SK-N-SH treated with all-trans-retinoic acid at 6 μM for 48 hours (cell line): ENCODE measurements around the gene LRPPRC.

Experiments
- ATAC-seq: fragments of 200-7000 bp; cut with Tn5 transposase; 3 replicates; pipeline ENCODE4 v1.9.1; 2020; ENCODE audit warnings: mild to moderate bottlenecking, moderate library complexity
- BACH2 ChIP-seq: fragments of 250-450 bp; sonication (Bioruptor Pico); IDR thresholded peaks from 2 replicates; pipeline ENCODE4 v1.9.0; 2021; ENCODE audit warnings: mild to moderate bottlenecking, borderline replicate concordance
- CSRNP3 ChIP-seq: fragments of 250-450 bp; sonication (Bioruptor Pico); IDR thresholded peaks from 2 replicates; pipeline ENCODE4 v1.5.1; 2021; ENCODE audit warnings: mild to moderate bottlenecking, moderate library complexity
- ESRRG ChIP-seq: fragments of 250-450 bp; sonication (Bioruptor Pico); IDR thresholded peaks from 2 replicates; pipeline ENCODE4 v1.6.1; 2021; ENCODE audit warnings: mild to moderate bottlenecking
- GLIS3 ChIP-seq: fragments of 250-450 bp; sonication (Bioruptor Pico); IDR thresholded peaks from 2 replicates; pipeline ENCODE4 v1.5.0; 2020; ENCODE audit warnings: mild to moderate bottlenecking, moderate library complexity
- OSR1 ChIP-seq: fragments of 250-450 bp; sonication (Bioruptor Pico); IDR thresholded peaks from 2 replicates; pipeline ENCODE4 v1.8.0; 2022; ENCODE audit warnings: moderate library complexity, mild to moderate bottlenecking, inconsistent platforms
- POU6F1 ChIP-seq: fragments of 250-450 bp; sonication (Bioruptor Pico); IDR thresholded peaks from 2 replicates; pipeline ENCODE4 v1.8.0; 2021; ENCODE audit warnings: low read depth, mild to moderate bottlenecking, moderate library complexity, borderline replicate concordance
- PPARA ChIP-seq: fragments of 250-450 bp; sonication (Bioruptor Pico); IDR thresholded peaks from 2 replicates; pipeline ENCODE4 v1.5.0; 2020; ENCODE audit warnings: mild to moderate bottlenecking, borderline replicate concordance
- RARB ChIP-seq: fragments of 250-450 bp; sonication (Bioruptor Pico); IDR thresholded peaks from 2 replicates; pipeline ENCODE4 v1.8.0; 2021; ENCODE audit warnings: mild to moderate bottlenecking, moderate library complexity
- SNAI2 ChIP-seq: fragments of 250-450 bp; sonication (Bioruptor Pico); IDR thresholded peaks from 2 replicates; pipeline ENCODE4 v1.5.0; 2020; ENCODE audit warnings: mild to moderate bottlenecking, moderate library complexity
- TCF4 ChIP-seq: fragments of 250-450 bp; sonication (Bioruptor Pico); IDR thresholded peaks from 2 replicates; pipeline ENCODE4 v1.8.0; 2021; ENCODE audit warnings: mild to moderate bottlenecking, moderate library complexity, borderline replicate concordance
- TOX ChIP-seq: fragments of 250-450 bp; sonication (Bioruptor Pico); IDR thresholded peaks from 2 replicates; pipeline ENCODE4 v1.8.0; 2021; ENCODE audit warnings: mild to moderate bottlenecking, moderate library complexity, borderline replicate concordance
- TSHZ2 ChIP-seq: fragments of 250-450 bp; sonication (Bioruptor Pico); IDR thresholded peaks from 2 replicates; pipeline ENCODE4 v1.5.0; 2020; ENCODE audit warnings: mild to moderate bottlenecking, moderate library complexity
- ZC3H10 ChIP-seq: fragments of 250-450 bp; sonication (Bioruptor Pico); IDR thresholded peaks from 2 replicates; pipeline ENCODE4 v1.5.1; 2021; ENCODE audit warnings: mild to moderate bottlenecking, moderate library complexity
- ZFP3 ChIP-seq: fragments of 250-450 bp; sonication (Bioruptor Pico); IDR thresholded peaks from 2 replicates; pipeline ENCODE4 v1.5.0; 2020; ENCODE audit warnings: mild to moderate bottlenecking, moderate library complexity
- ZFP30 ChIP-seq: fragments of 450-650 bp; formaldehyde crosslinking; IDR thresholded peaks from 2 replicates; pipeline ENCODE4 v1.5.0; 2022; ENCODE audit warnings: mild to moderate bottlenecking, moderate library complexity
- ZNF565 ChIP-seq: fragments of 450-650 bp; formaldehyde crosslinking; conservative IDR thresholded peaks from 2 replicates; pipeline ENCODE4 v1.5.0; 2020; ENCODE audit warnings: low read depth, mild to moderate bottlenecking, moderate library complexity
- ZNF70 ChIP-seq: fragments of 450-650 bp; formaldehyde crosslinking; IDR thresholded peaks from 2 replicates; pipeline ENCODE4 v1.5.0; 2020; ENCODE audit warnings: mild to moderate bottlenecking, moderate library complexity
- ZNF8 ChIP-seq: fragments of 450-650 bp; formaldehyde crosslinking; IDR thresholded peaks from 2 replicates; pipeline ENCODE4 v1.5.0; 2020; ENCODE audit warnings: mild to moderate bottlenecking, moderate library complexity
- TF ChIP-seq, protein P1 (sequence below): fragments of 250-450 bp; sonication (Bioruptor Pico); IDR thresholded peaks from 2 replicates; pipeline ENCODE4 v1.5.1; 2020; ENCODE audit warnings: low read depth, mild to moderate bottlenecking, moderate library complexity
- TF ChIP-seq, protein P2 (sequence below): fragments of 250-450 bp; sonication (Bioruptor Pico); IDR thresholded peaks from 2 replicates; pipeline ENCODE4 v1.8.0; 2020; ENCODE audit warnings: mild to moderate bottlenecking, moderate library complexity, borderline replicate concordance

The LRPPRC gene

DNA sequence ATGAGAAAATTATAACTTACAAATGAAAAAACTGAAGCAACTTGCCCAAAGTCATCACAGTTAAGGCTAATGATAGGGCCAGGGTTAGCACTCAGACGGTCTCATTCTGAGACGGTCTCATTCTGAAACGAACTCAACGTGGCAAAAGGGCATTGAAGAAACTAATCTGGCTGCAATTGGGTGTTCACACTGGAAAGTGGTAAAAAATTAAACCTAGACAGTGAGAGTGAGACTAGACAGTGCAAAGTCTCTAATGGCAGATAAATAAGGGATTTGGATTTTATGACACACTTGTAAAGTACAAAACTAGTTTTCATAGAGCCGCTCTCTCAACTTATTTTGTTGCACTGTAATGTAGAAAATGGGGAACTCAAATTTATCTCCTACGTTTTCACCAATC lies 9.2 kb downstream of the LRPPRC start:
- ATAC-seq = no peak

DNA sequence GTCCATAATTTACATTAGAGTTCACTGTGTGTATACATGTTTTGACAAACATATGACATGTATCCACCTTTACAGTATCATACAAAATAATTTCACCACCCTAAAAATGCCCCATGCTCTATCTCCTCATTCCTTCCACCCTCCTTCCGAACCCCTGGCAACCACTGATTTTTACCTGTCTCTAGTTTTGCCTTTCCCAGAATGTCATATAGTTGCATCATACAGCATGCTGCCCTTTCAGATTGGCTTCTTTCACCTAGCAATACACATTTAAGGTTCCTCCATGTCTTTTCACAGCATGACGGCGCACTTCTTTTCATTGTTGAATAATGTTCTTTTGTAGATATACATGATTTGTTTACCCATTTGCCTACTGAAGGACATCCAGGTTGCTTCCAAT lies 10.4 kb downstream of the LRPPRC start:
- TF ChIP-seq POU6F1 (CRISPR knock-in tag) (no peak), ZFP3 (CRISPR knock-in tag) (no peak)
- TF ChIP-seq, protein P1, sequence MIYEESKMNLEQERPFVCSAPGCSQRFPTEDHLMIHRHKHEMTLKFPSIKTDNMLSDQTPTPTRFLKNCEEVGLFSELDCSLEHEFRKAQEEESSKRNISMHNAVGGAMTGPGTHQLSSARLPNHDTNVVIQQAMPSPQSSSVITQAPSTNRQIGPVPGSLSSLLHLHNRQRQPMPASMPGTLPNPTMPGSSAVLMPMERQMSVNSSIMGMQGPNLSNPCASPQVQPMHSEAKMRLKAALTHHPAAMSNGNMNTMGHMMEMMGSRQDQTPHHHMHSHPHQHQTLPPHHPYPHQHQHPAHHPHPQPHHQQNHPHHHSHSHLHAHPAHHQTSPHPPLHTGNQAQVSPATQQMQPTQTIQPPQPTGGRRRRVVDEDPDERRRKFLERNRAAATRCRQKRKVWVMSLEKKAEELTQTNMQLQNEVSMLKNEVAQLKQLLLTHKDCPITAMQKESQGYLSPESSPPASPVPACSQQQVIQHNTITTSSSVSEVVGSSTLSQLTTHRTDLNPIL (CRISPR knock-in tag) = no peak
- ATAC-seq = no peak

More for the DNA sequence above, 9.2 kb downstream of the LRPPRC start:
- no peak for TF ChIP-seq SNAI2
- TF ChIP-seq, protein P1 (CRISPR knock-in tag) = no peak
- TF ChIP-seq BACH2 (CRISPR knock-in tag) = no peak
- TF ChIP-seq ZNF565 = no peak
- TF ChIP-seq CSRNP3 (CRISPR knock-in tag) = no peak
- no peak for TF ChIP-seq TOX
- no peak for TF ChIP-seq ESRRG (CRISPR knock-in tag)
- TF ChIP-seq TSHZ2 = no peak
- no peak for TF ChIP-seq RARB (CRISPR knock-in tag)
- no peak for TF ChIP-seq ZC3H10
- no peak for TF ChIP-seq TCF4 (CRISPR knock-in tag)
- TF ChIP-seq ZFP30 = no peak
- TF ChIP-seq PPARA (CRISPR knock-in tag) = no peak
- TF ChIP-seq POU6F1 (CRISPR knock-in tag) = no peak
- no peak for TF ChIP-seq GLIS3 (CRISPR knock-in tag)
- TF ChIP-seq, protein P2, sequence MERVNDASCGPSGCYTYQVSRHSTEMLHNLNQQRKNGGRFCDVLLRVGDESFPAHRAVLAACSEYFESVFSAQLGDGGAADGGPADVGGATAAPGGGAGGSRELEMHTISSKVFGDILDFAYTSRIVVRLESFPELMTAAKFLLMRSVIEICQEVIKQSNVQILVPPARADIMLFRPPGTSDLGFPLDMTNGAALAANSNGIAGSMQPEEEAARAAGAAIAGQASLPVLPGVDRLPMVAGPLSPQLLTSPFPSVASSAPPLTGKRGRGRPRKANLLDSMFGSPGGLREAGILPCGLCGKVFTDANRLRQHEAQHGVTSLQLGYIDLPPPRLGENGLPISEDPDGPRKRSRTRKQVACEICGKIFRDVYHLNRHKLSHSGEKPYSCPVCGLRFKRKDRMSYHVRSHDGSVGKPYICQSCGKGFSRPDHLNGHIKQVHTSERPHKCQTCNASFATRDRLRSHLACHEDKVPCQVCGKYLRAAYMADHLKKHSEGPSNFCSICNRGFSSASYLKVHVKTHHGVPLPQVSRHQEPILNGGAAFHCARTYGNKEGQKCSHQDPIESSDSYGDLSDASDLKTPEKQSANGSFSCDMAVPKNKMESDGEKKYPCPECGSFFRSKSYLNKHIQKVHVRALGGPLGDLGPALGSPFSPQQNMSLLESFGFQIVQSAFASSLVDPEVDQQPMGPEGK = no peak
- no peak for TF ChIP-seq OSR1
- TF ChIP-seq ZFP3 (CRISPR knock-in tag) = no peak
- TF ChIP-seq ZNF8 (CRISPR knock-in tag) = no peak
- TF ChIP-seq, all 23 proteins: peak for 0

- TF ChIP-seq ZNF8 (CRISPR knock-in tag) (no peak), POU6F1 (CRISPR knock-in tag) (no peak), ZC3H10 (no peak), CSRNP3 (CRISPR knock-in tag) (no peak), RARB (CRISPR knock-in tag) (no peak), TOX (no peak), ZNF70 (CRISPR knock-in tag) (no peak), ZNF565 (no peak)
- ATAC-seq = no peak
Measured at GRCh38 chr2:43984533-43984932, 11.3 kb downstream of the LRPPRC start.
